ENCODE data around the gene PCDHA1. TPM values are rescaled to one million over a fixed set of nuclear protein-coding genes. Genes with fewer than 3 reads are reported as not detected.

PCDHA1 gene
- not detected in 2 replicates for total RNA-seq (2011; cell fraction: chromatin; rRNA removed; ENCODE audit: low replicate concordance)
- total RNA-seq (2011; cell fraction: nucleolus; rRNA removed) = not detected in 2 replicates
- total RNA-seq (2011; cell fraction: nucleoplasm; rRNA removed) = not detected in 2 replicates
- total RNA-seq (2014; rRNA removed) (not detected in 2 replicates), total RNA-seq (2014; rRNA removed; fragmentation: Illumina TruSeq; extraction: Trizol) (not detected in 2 replicates), total RNA-seq (2015; rRNA removed; fragmentation: Illumina TruSeq; extraction: Trizol) (not detected in 2 replicates), total RNA-seq (2021) (not detected in 2 replicates), polyA plus RNA-seq (2011; rRNA removed) (not detected in 2 replicates), polyA plus RNA-seq (2014; fragmentation: Illumina TruSeq; extraction: Trizol) (not detected in 2 replicates), polyA plus RNA-seq (2014; fragmentation: Nextera tagmentation; extraction: Ambion mirVana) (not detected), polyA plus RNA-seq (2014; rRNA removed) (not detected in 2 replicates), polyA minus RNA-seq (2011; rRNA and poly(A)+ RNA removed) (0.07 TPM in 1 of 2 replicates, not detected in the other), Bru-seq, nascent RNA (not detected), BruChase-seq, experiment 1, labeled RNA remaining after a 2-hour chase (percentile 14 among the genes with signal in this experiment), BruChase-seq, experiment 2, labeled RNA remaining after a 6-hour chase (percentile 14 among the genes with signal in this experiment)
- 0.03 TPM in 1 of 2 replicates, not detected in the other for polyA plus RNA-seq (2011; cell fraction: cytosol; rRNA removed)
- not detected in 2 replicates for polyA plus RNA-seq (2011; cell fraction: nucleus; rRNA removed)
- 0.03 TPM in 1 of 2 replicates, not detected in the other for polyA plus RNA-seq (2012)
- polyA minus RNA-seq (2011; cell fraction: cytosol; rRNA and poly(A)+ RNA removed) = not detected in 2 replicates
- polyA minus RNA-seq (2011; cell fraction: nucleus; rRNA and poly(A)+ RNA removed) = not detected in 2 replicates
- long read RNA-seq, experiment 1 = 0 reads
- long read RNA-seq, experiment 2 = 0 reads
- long read RNA-seq, experiment 3 = 0 reads

DNA sequence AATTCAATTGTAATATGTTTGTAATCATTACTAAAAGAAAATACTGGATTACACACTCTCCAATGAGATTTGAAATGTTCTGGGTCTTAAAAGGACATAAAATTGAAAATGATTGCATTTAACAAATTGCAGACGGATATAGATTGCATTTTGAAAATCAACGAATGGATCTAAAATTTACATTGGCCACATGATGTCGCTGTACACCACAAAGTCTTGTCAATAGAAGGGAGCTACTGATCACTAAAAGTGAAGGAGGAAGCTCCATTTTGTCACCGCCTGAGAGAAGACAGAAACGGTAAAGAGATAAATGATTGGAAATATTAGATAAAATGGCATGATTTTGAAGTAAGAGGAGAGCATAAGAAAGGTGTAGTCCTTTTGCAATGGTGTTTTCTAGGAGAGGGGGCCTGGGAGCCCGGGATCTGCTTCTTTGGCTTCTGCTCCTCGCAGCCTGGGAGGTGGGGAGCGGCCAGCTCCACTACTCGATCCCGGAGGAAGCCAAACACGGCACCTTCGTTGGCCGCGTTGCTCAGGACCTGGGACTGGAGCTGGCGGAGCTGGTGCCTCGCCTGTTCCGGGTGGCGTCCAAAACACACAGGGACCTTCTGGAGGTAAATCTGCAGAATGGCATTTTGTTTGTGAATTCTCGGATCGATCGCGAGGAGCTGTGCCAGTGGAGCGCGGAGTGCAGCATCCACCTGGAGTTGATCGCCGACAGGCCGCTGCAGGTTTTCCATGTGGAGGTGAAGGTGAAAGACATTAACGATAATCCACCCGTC lies at the start of gene PCDHA1:
TSS of gene PCDHA1 (plus strand) at position 236 of the 782 bp plus-strand sequence.
- 7% methylated on average over 29 of the region's 29 CpGs for WGBS (ENCODE audit: insufficient coverage, low coverage, missing lambda C conversion rate)
- Histone ChIP-seq H2AFZ (ENCODE audit: low read depth, low read length) (no peak within 1 kb of the TSS), H3K27ac (ENCODE audit: extremely low read depth, low read depth, low read length) (no peak within 1 kb of the TSS), H3K9me1 (ENCODE audit: control insufficient read depth, insufficient read depth, low read length) (no peaks in the 10 kb centered on the region), H3K27me3 (ENCODE audit: control insufficient read depth in 2 of 2, insufficient read depth in 2 of 2, low read length in 2 of 2) (peaks cover 0 to 4% of the 10 kb centered on the region in 2 experiments; a peak in 1 of 5 replicates), H3K4me3 (no peak within 1 kb of the TSS), H3K36me3 (ENCODE audit: control insufficient read depth, insufficient read depth, low read length) (no peaks in the 10 kb centered on the region), H4K20me1 (replicated peaks; ENCODE audit: control insufficient read depth, insufficient read depth, low read length) (no peaks in the 10 kb centered on the region), H3K4me1 (replicated peaks in 1 of 2; ENCODE audit: control insufficient read depth in 2 of 2, insufficient read depth in 2 of 2, low read length in 2 of 2) (peaks cover 0 to 2% of the 10 kb centered on the region in 2 experiments; a peak in 1 of 5 replicates), H3K4me2 (ENCODE audit: insufficient read depth, low read length) (no peak within 1 kb of the TSS), H3K9ac (ENCODE audit: insufficient read depth in 1 of 2, low read depth in 2 of 2, low read length in 2 of 2) (no peak within 1 kb of the TSS), H3K9me3 (replicated peaks; ENCODE audit: control insufficient read depth, insufficient read depth, low read depth, low read length) (no peaks in the 10 kb centered on the region), H3K79me2 (ENCODE audit: control insufficient read depth, insufficient read depth, low read length) (no peaks in the 10 kb centered on the region)
- ChIA-PET CTCF (ENCODE audit: low intra/inter-chr PET ratio) (no interaction called here), POLR2A (interaction anchor here (0.8 kb wide), 1 partner anchor 246 kb away, joined by 3 read pairs; no protein-coding TSS in a partner anchor)
- no TSS peak for BruUV-seq (replicated peaks)
- in situ Hi-C loops (cut with MboI) (no loop called here), intact Hi-C loops (cut with micrococcal nuclease) (loop anchor here (1.0 kb wide), 1 partner anchor 255 kb away; no protein-coding TSS in a partner anchor)
- TF ChIP-seq CTCF (IDR thresholded peaks at IDR 0.05 in 2 of 3, conservative IDR thresholded peaks at IDR 0.05 in 1 of 3; ENCODE audit: insufficient read depth in 2 of 3, low read depth in 1 of 3, low read length in 3 of 3) (peak; percentile 16 to 36 (median 25); a peak in 3 of 6 replicates), RAD21 (CRISPR knock-in tag; conservative IDR thresholded peaks at IDR 0.05 in 1 of 2, IDR thresholded peaks at IDR 0.05 in 1 of 2) (peak in 1 of 2 experiments; percentile 33; a peak in 2 of 4 replicates), HINFP (tag; conservative IDR thresholded peaks at IDR 0.05; ENCODE audit: low read depth) (no peak), PML (IDR thresholded peaks at IDR 0.05; ENCODE audit: low read length) (no peak), PTBP1 (IDR thresholded peaks at IDR 0.05; ENCODE audit: low read depth, low read length) (no peak)
- DNase-seq (ENCODE audit: extremely low read depth in 1 of 4, low spot score in 3 of 4) (peak in 3 of 4 experiments; percentile 9 to 16 (median 11)), ATAC-seq (no peak), FAIRE-seq (no peak)

All from K562 (cell line).